Heart left ventricle (tissue), 16 donors: ENCODE results near the gene RHPN2. TPM values are rescaled to one million over a fixed set of nuclear protein-coding genes. Genes with fewer than 3 reads are reported as not detected.
"Not testable (repeated sequence)": the region's sequence is repeated elsewhere in the genome, so short reads cannot be mapped to it uniquely, and the experiment has no call there.

ENCODE experiments used
- ATAC-seq, 4 donors: fragments of 200-7000 bp; cut with Tn5 transposase; one replicate each; pipeline ENCODE4 v1.9.1; 2020 to 2022; ENCODE audit warnings: moderate library complexity in 4 of 4, mild to moderate bottlenecking in 3 of 4, moderate number of reproducible peaks in 1 of 4
- DNase-seq, 5 donors: peaks; one replicate each; pipeline ENCODE4 v3.0.0-alpha.2; 2020
- H3K27ac ChIP-seq, 12 donors: fragments of 200-600 bp; sonication (generic) in 4 of 12; one replicate each; pipeline versions ENCODE4 v1.5.0 to v1.8.0; 2016 to 2022; ENCODE audit warnings: mild to moderate bottlenecking in 2 of 12
- H3K27me3 ChIP-seq, 9 donors: fragments of 200-600 bp; sonication (generic) in 2 of 9; one replicate each; pipeline versions ENCODE4 v1.5.1 to v1.8.0; 2016 to 2022; ENCODE audit warnings: mild to moderate bottlenecking in 3 of 9
- H3K36me3 ChIP-seq, 9 donors: fragments of 200-600 bp; sonication (generic) in 2 of 9; one replicate each; pipeline versions ENCODE4 v1.5.0 to v1.8.0; 2018 to 2022; ENCODE audit warnings: mild to moderate bottlenecking in 2 of 9
- H3K4me1 ChIP-seq, 12 donors: fragments of 200-600 bp; sonication (generic) in 4 of 12; one replicate each; pipeline versions ENCODE4 v1.5.0 to v1.8.0; 2016 to 2022; ENCODE audit warnings: mild to moderate bottlenecking in 3 of 12
- H3K4me3 ChIP-seq, 12 donors: fragments of 200-600 bp; sonication (generic) in 4 of 12; one replicate each; pipeline versions ENCODE4 v1.5.0 to v1.8.0; 2017 to 2022; ENCODE audit warnings: mild to moderate bottlenecking in 9 of 12, moderate library complexity in 4 of 12
- H3K9me3 ChIP-seq, 12 donors: fragments of 200-600 bp; sonication (generic) in 4 of 12; one replicate each; pipeline versions ENCODE4 v1.5.0 to v1.8.0; 2016 to 2022; ENCODE audit warnings: mild to moderate bottlenecking in 1 of 12
- CTCF ChIP-seq, 12 donors: fragments of 200-600 bp; sonication (generic) in 4 of 12; IDR thresholded peaks; one replicate each; pipeline versions ENCODE4 v1.5.0 to v1.8.0; 2018 to 2022; ENCODE audit warnings: antibody characterized with exemption in 12 of 12, mild to moderate bottlenecking in 5 of 12
- POLR2A ChIP-seq, 2 donors: fragments of 450-650 bp; IDR thresholded peaks; one replicate each; pipeline ENCODE4 v1.6.1; 2017; ENCODE audit warnings: antibody characterized with exemption in 2 of 2, mild to moderate bottlenecking in 2 of 2, moderate library complexity in 2 of 2
- WGBS, 4 donors: extraction: QIAGEN DNeasy Blood & Tissue Kit in 2 of 4; methylation state at CpG; one replicate each; pipeline versions ENCODE4 v1.1.5 to v1.1.7; 2013 to 2018; 5-methylcytosine and 5-hydroxymethylcytosine counted together
- intact Hi-C, 10 donors: fragments of 100-400 bp; cut with DNase I; formaldehyde crosslinking; loops; one replicate each; pipeline versions ENCODE4 v1.11.1 to v1.14.2; 2022
- polyA plus RNA-seq, 2 donors: library from polyadenylated mRNA; stranded (reverse); fragments of 200-250 nt; gene quantifications; one replicate each; pipeline ENCODE4 v1.2.3, GENCODE V29; 2013
- total RNA-seq, 9 donors: library from RNA; depleted of rRNA in 2 of 9; stranded (reverse); fragments of >200 nt in 2 of 9; fragmentation: NEBNext Ultra II Directional in 3 of 9; extraction: Animal tissue kit (Norgen Biotek cat#: 25700) in 3 of 9; gene quantifications; one replicate each; pipeline versions ENCODE4 v1.1.0 to v1.2.4, GENCODE V29; 2016 to 2023
- donor health status: ischemic (EF 13 %, LVEDD 7.1; RV severe dilation, severe dysfunction).
- donor health status: healthy with polysubstance abuse.
- donor health status: DM: no; HTN: yes; CAD: no.
- donor health status: DM: no; HTN: no; CAD: no.
- donor health status: ischemic (EF 25% LVEDD 6.9; RV normal size, moderate dysfunction).
- donor health status: ischemic (EF 25% LVEDD 5.7; RV mildly dilated, moderate dysfunction).
- donor health status: healthy.
- donor health status: DM: yes; HTN: yes; CAD: no.
- donor health status: ischemic (EF 35%, LVEDD 5.7; RV mildly dilated, moderate dysfunction).
- donor health status: nonischemic (EF 11% LVEDD 7.7; RV severe dilation, severe dysfunction).
- donor health status: DM: yes; HTN: yes; CAD: no.
- donor health status: PGD.
- donor health status: ischemic (EF 29% LVEDD 5.4; RV normal size, mild dysfunction).
- donor health status: nonischemic (EF 23%, LVEDD 6.1; RV moderate dilation, normal function).

The RHPN2 gene
- total and polyA plus RNA-seq, 11 donors, result 0.35 to 3.7 (median 1.9) TPM

- no peak for TF ChIP-seq CTCF (IDR thresholded peaks at IDR 0.05)
- TF ChIP-seq POLR2A (IDR thresholded peaks at IDR 0.05), result no peak
- ATAC-seq, result no peak
- H3K4me3 ChIP-seq, result no peak overlapping the region
- 70 to 81% (median 76%) methylated on average over 8 of the region's 8 CpGs for WGBS, 4 donors
- H3K9me3 ChIP-seq, result no peaks in the 10 kb centered on the region
- no peaks in the 10 kb centered on the region for H3K27me3 ChIP-seq
- intact Hi-C loops, result no loop called here
- no peak for DNase-seq
- no peak overlapping the region for H3K27ac ChIP-seq
- peaks cover 0 to 2% (median 0%) of the 10 kb centered on the region in 12 donors for H3K4me1 ChIP-seq
- no peaks in the 10 kb centered on the region for H3K36me3 ChIP-seq
These were observed 12.2 kb downstream of the RHPN2 start for GRCh38 chr19:33052352-33052972.

GRCh38 chr19:33050110-33050509 lies 14.6 kb downstream of the RHPN2 start:
- H3K4me1 ChIP-seq, result no peaks in the 10 kb centered on the region
- ATAC-seq (no peak), DNase-seq (no peak)
- TF ChIP-seq CTCF (IDR thresholded peaks at IDR 0.05) (no peak), POLR2A (IDR thresholded peaks at IDR 0.05) (no peak)
- H3K27me3 ChIP-seq, result no peaks in the 10 kb centered on the region
- 95 to 100% (median 97%) methylated on average over 2 to 3 of the region's 3 CpGs for WGBS, 4 donors
- H3K4me3 ChIP-seq, result no peak overlapping the region
- no peak overlapping the region for H3K27ac ChIP-seq
- intact Hi-C loops, result no loop called here
- H3K9me3 ChIP-seq, result no peaks in the 10 kb centered on the region
- no peaks in the 10 kb centered on the region for H3K36me3 ChIP-seq

GRCh38 chr19:33048806-33049676 lies 15.6 kb downstream of the RHPN2 start:
- WGBS, 4 donors, result 62 to 72% (median 66%) methylated on average over 14 to 15 of the region's 15 CpGs
- Histone ChIP-seq H3K27me3 (no peaks in the 10 kb centered on the region), H3K36me3 (no peaks in the 10 kb centered on the region), H3K4me3 (no peak overlapping the region), H3K4me1 (no peaks in the 10 kb centered on the region), H3K9me3 (no peaks in the 10 kb centered on the region), H3K27ac (no peak overlapping the region)
- ATAC-seq (no peak), DNase-seq (no peak)
- TF ChIP-seq POLR2A (IDR thresholded peaks at IDR 0.05) (no peak), CTCF (IDR thresholded peaks at IDR 0.05) (no peak)
- intact Hi-C loops, result no loop called here

- H3K27ac ChIP-seq, result no peak overlapping the region
- no peaks in the 10 kb centered on the region for H3K27me3 ChIP-seq
- H3K9me3 ChIP-seq, result no peaks in the 10 kb centered on the region
- intact Hi-C loops, result no loop called here
- ATAC-seq (no peak), DNase-seq (no peak)
- H3K36me3 ChIP-seq, result no peaks in the 10 kb centered on the region
- H3K4me3 ChIP-seq, result no peak overlapping the region
- H3K4me1 ChIP-seq, result no peaks in the 10 kb centered on the region
- WGBS, 4 donors, result 71 to 80% (median 75%) methylated on average over 8 of the region's 8 CpGs
- TF ChIP-seq CTCF (IDR thresholded peaks at IDR 0.05), result no peak
- no peak for TF ChIP-seq POLR2A (IDR thresholded peaks at IDR 0.05)
These were observed 17.3 kb downstream of the RHPN2 start for GRCh38 chr19:33047422-33047821.

GRCh38 chr19:33041828-33042160 lies 22.9 kb downstream of the RHPN2 start:
- H3K36me3 ChIP-seq, H3K4me3 ChIP-seq, H3K27ac ChIP-seq, DNase-seq, ATAC-seq, H3K4me1 ChIP-seq, H3K9me3 ChIP-seq, H3K27me3 ChIP-seq, intact Hi-C loops: not testable (repeated sequence)
- WGBS, 4 donors, result 91 to 95% (median 92%) methylated on average over 3 of the region's 3 CpGs
